Motor neuron (in vitro differentiated cells): ENCODE results near the gene AGPS. TPM values are rescaled to one million over a fixed set of nuclear protein-coding genes. Genes with fewer than 3 reads are reported as not detected.
A peak's percentile ranks its signal among the peaks of the same experiment; 100 is the strongest.
"Not testable (repeated sequence)": the region's sequence is repeated elsewhere in the genome, so short reads cannot be mapped to it uniquely, and the experiment has no call there.

Source experiments
- ATAC-seq, 8 experiments: fragments of 200-7000 bp; cut with Tn5 transposase; replicated peaks in 6 of 8; 2 replicates each; pipeline ENCODE4 v1.8.0; 2021; ENCODE audit warnings: mild to moderate bottlenecking in 8 of 8, moderate library complexity in 8 of 8
- H3K27ac ChIP-seq, 2 donors: fragments of 250-450 bp; sonication (Bioruptor Pico); 2 replicates each; pipeline ENCODE4 v1.9.0; 2021; ENCODE audit warnings: antibody characterized with exemption in 2 of 2, mild to moderate bottlenecking in 2 of 2, moderate library complexity in 1 of 2
- H3K4me1 ChIP-seq, 2 donors: fragments of 250-450 bp; sonication (Bioruptor Pico); replicated peaks in 1 of 2; 2 replicates each; pipeline ENCODE4 v1.6.1; 2021; ENCODE audit warnings: antibody characterized with exemption in 2 of 2, mild to moderate bottlenecking in 2 of 2, moderate library complexity in 1 of 2
- H3K4me3 ChIP-seq, 5 donors: fragments of 250-450 bp; sonication (Bioruptor Pico); 2 replicates each; pipeline ENCODE4 v1.9.0; 2021; ENCODE audit warnings: antibody characterized with exemption in 5 of 5, mild to moderate bottlenecking in 5 of 5, moderate library complexity in 4 of 5
- WGBS, 10 experiments: fragments of 450-650 bp; shearing (Covaris generic); methylation state at CpG; one replicate each; pipeline ENCODE4 v1.0.0; 2022; 5-methylcytosine and 5-hydroxymethylcytosine counted together
- in situ Hi-C, 9 experiments: fragments of 400-800 bp; cut with MboI; loops; one replicate each; pipeline ENCODE4 v1.15.0; 2021; ENCODE audit warnings: low sequenced_read_pairs in 9 of 9, low pct_unique_long_range_greater_than_20kb in 2 of 9; ENCODE audit not compliant: unreplicated experiment in 9 of 9
- total RNA-seq, 8 experiments: library from RNA; unstranded; fragments of 300-600 nt; gene quantifications; 2 replicates each; pipeline versions ENCODE4 v1.2.3 to v1.2.4, GENCODE V29; 2022

Gene AGPS
- total RNA-seq, 8 experiments from 2014 or later, result 21.6 to 62.4 (median 30.2) TPM

GRCh38 chr2:177432703-177433102 is 40.1 kb downstream of the AGPS start:
- ATAC-seq, result no peak
- 33 to 100% (median 86%) methylated on average over 1 of the region's 1 CpG; no CpG with 5 or more reads in 5 of the 10 experiments for WGBS, 10 experiments
- no peaks in the 10 kb centered on the region for H3K4me1 ChIP-seq
- no peak overlapping the region for H3K27ac ChIP-seq
- H3K4me3 ChIP-seq, result no peak overlapping the region
- in situ Hi-C loops, result no loop called here

- in situ Hi-C loops, result no loop called here
- Histone ChIP-seq H3K4me3 (no peak overlapping the region), H3K4me1 (no peaks in the 10 kb centered on the region), H3K27ac (no peak overlapping the region)
- no peak for ATAC-seq
- WGBS, 10 experiments, result 100% methylated on average over 1 of the region's 1 CpG; no CpG with 5 or more reads in 1 of the 10 experiments
These were observed 40.8 kb downstream of the AGPS start for GRCh38 chr2:177433402-177433801.

- 86 to 100% (median 100%) methylated on average over 1 of the region's 1 CpG; no CpG with 5 or more reads in 5 of the 10 experiments for WGBS, 10 experiments
- in situ Hi-C loops, result no loop called here
- no peak overlapping the region for H3K4me3 ChIP-seq
- no peak overlapping the region for H3K27ac ChIP-seq
- no peak for ATAC-seq
- H3K4me1 ChIP-seq, result no peaks in the 10 kb centered on the region
These were observed 41.9 kb downstream of the AGPS start for GRCh38 chr2:177434475-177434874.

- in situ Hi-C loops, result no loop called here
- ATAC-seq, result peak in 1 of 8 experiments; percentile 79
- Histone ChIP-seq H3K4me3 (no peak overlapping the region), H3K27ac (no peak overlapping the region), H3K4me1 (no peaks in the 10 kb centered on the region)
- 20 to 100% (median 88%) methylated on average over 1 of the region's 1 CpG; no CpG with 5 or more reads in 4 of the 10 experiments for WGBS, 10 experiments
These were observed 52.6 kb downstream of the AGPS start for GRCh38 chr2:177445200-177445599.

GRCh38 chr2:177448031-177448430 is 55.5 kb downstream of the AGPS start:
- in situ Hi-C loops, result no loop called here
- ATAC-seq, result no peak
- WGBS, 10 experiments, result 33 to 97% (median 83%) methylated on average over 1 to 2 of the region's 2 CpGs

GRCh38 chr2:177449159-177449558 is 56.6 kb downstream of the AGPS start:
- no peak overlapping the region for H3K27ac ChIP-seq
- no peaks in the 10 kb centered on the region for H3K4me1 ChIP-seq
- ATAC-seq, result no peak
- H3K4me3 ChIP-seq, result no peak overlapping the region
- WGBS, 10 experiments, result 94 to 100% (median 100%) methylated on average over 1 to 2 of the region's 2 CpGs; no CpG with 5 or more reads in 1 of the 10 experiments
- in situ Hi-C loops, result no loop called here

More at GRCh38 chr2:177448031-177448430, 55.5 kb downstream of the AGPS start:
- Histone ChIP-seq H3K4me3 (no peak overlapping the region), H3K4me1 (no peaks in the 10 kb centered on the region), H3K27ac (no peak overlapping the region)

GRCh38 chr2:177455187-177455586 is 62.6 kb downstream of the AGPS start:
- in situ Hi-C loops, result no loop called here
- Histone ChIP-seq H3K4me3 (no peak overlapping the region), H3K27ac (no peak overlapping the region), H3K4me1 (no peaks in the 10 kb centered on the region)
- 94 to 100% (median 100%) methylated on average over 2 to 3 of the region's 3 CpGs; no CpG with 5 or more reads in 3 of the 10 experiments for WGBS, 10 experiments
- ATAC-seq, result no peak

- H3K4me1 ChIP-seq, in situ Hi-C loops, H3K27ac ChIP-seq, H3K4me3 ChIP-seq, ATAC-seq: not testable (repeated sequence)
- 86 to 100% (median 100%) methylated on average over 1 of the region's 1 CpG; no CpG with 5 or more reads in 4 of the 10 experiments for WGBS, 10 experiments
These were observed 67.2 kb downstream of the AGPS start for GRCh38 chr2:177459756-177460155.

- 49 to 97% (median 69%) methylated on average over 1 to 5 of the region's 5 CpGs for WGBS, 10 experiments
- no peaks in the 10 kb centered on the region for H3K4me1 ChIP-seq
- H3K27ac ChIP-seq, result no peak overlapping the region
These were observed 68.5 kb downstream of the AGPS start for GRCh38 chr2:177460973-177461585.

GRCh38 chr2:177464549-177464948 is 72.0 kb downstream of the AGPS start:
- 88 to 100% (median 94%) methylated on average over 1 to 3 of the region's 3 CpGs for WGBS, 10 experiments
- in situ Hi-C loops, result no loop called here
- H3K4me3 ChIP-seq, result no peak overlapping the region

More at GRCh38 chr2:177460973-177461585, 68.5 kb downstream of the AGPS start:
- in situ Hi-C loops, result no loop called here
- no peak overlapping the region for H3K4me3 ChIP-seq
- ATAC-seq, result no peak

GRCh38 chr2:177465400-177466138 is 73.0 kb downstream of the AGPS start:
- no peak overlapping the region for H3K4me3 ChIP-seq
- ATAC-seq, result no peak
- H3K27ac ChIP-seq, result no peak overlapping the region
- WGBS, 10 experiments, result 93 to 100% (median 100%) methylated on average over 3 to 10 of the region's 14 CpGs; no CpG with 5 or more reads in 5 of the 10 experiments
- in situ Hi-C loops, result no loop called here
- H3K4me1 ChIP-seq, result no peaks in the 10 kb centered on the region

More at GRCh38 chr2:177464549-177464948, 72.0 kb downstream of the AGPS start:
- Histone ChIP-seq H3K27ac (no peak overlapping the region), H3K4me1 (no peaks in the 10 kb centered on the region)
- no peak for ATAC-seq

GRCh38 chr2:177466337-177467195 is 74.0 kb downstream of the AGPS start:
- ATAC-seq, result no peak
- Histone ChIP-seq H3K27ac (no peak overlapping the region), H3K4me3 (no peak overlapping the region), H3K4me1 (no peaks in the 10 kb centered on the region)
- 73 to 100% (median 98%) methylated on average over 1 to 7 of the region's 17 CpGs; no CpG with 5 or more reads in 2 of the 10 experiments for WGBS, 10 experiments
- in situ Hi-C loops, result no loop called here

- in situ Hi-C loops, result no loop called here
- WGBS, 10 experiments, result 23 to 100% (median 91%) methylated on average over 1 of the region's 1 CpG; no CpG with 5 or more reads in 2 of the 10 experiments
- no peaks in the 10 kb centered on the region for H3K4me1 ChIP-seq
- H3K27ac ChIP-seq, result no peak overlapping the region
- no peak for ATAC-seq
- no peak overlapping the region for H3K4me3 ChIP-seq
These were observed 75.1 kb downstream of the AGPS start for GRCh38 chr2:177467646-177468045.
